K562 (cell line): ENCODE results near the gene DCAF11. TPM values are rescaled to one million over a fixed set of nuclear protein-coding genes. Genes with fewer than 3 reads are reported as not detected.

Source experiments
- ATAC-seq: fragments of 200-7000 bp; cut with Tn5 transposase; 3 replicates; pipeline ENCODE4 v1.9.1; 2020; ENCODE audit warnings: moderate library complexity
- BruUV-seq: library from RNA; stranded (reverse); fragments of 400-500 nt; replicated peaks from 2 replicates; lab custom pipeline; 2021; lab: Mats Ljungman, UMichigan
- CTCF ChIA-PET: fragments of 300-600 bp; formaldehyde crosslinking; extraction: SDS; loops from one replicate; lab custom pipeline; 2021; ENCODE audit warnings: low intra/inter-chr PET ratio; lab: Yijun Ruan, JAX
- POLR2A ChIA-PET: fragments of 300-600, 350-650 bp; sonication (Branson Sonifier 250); formaldehyde crosslinking; extraction: SDS; loops from one replicate; lab custom pipeline; 2021; ENCODE audit warnings: antibody characterized with exemption, inconsistent platforms; lab: Yijun Ruan, JAX
- DNase-seq, 4 experiments: peaks; one replicate each; pipeline versions ENCODE4 v3.0.0 to v3.0.0-alpha.2; 2011 to 2018; ENCODE audit warnings: low spot score in 3 of 4, mixed read lengths in 3 of 4; ENCODE audit errors: extremely low read depth in 1 of 4
- FAIRE-seq: peaks from 2 replicates; lab custom pipeline; 2011; peaks lifted over from hg19 to GRCh38; lab: Jason Lieb, UNC
- H2AFZ ChIP-seq: 2 replicates; pipeline ENCODE4 v1.6.0; 2011; ENCODE audit warnings: low read depth, low read length, control low read depth, inconsistent platforms
- H3K27ac ChIP-seq: fragments of 200-600 bp; 3 replicates; pipeline ENCODE4 v1.8.0; 2011; ENCODE audit warnings: low read depth, mild to moderate bottlenecking, control low read depth, inconsistent platforms, low read length, moderate library complexity, mixed read lengths; ENCODE audit errors: extremely low read depth
- H3K27me3 ChIP-seq, 2 experiments: fragments of 300-600 bp in 1 of 2; 2 replicates in 1 of 2; 3 replicates in 1 of 2; pipeline versions ENCODE4 v1.6.0 to v1.8.0; 2011; ENCODE audit warnings: inconsistent platforms in 2 of 2, low read length in 2 of 2, mild to moderate bottlenecking in 1 of 2, mixed read lengths in 1 of 2, moderate library complexity in 1 of 2; ENCODE audit not compliant: control insufficient read depth in 2 of 2, insufficient read depth in 2 of 2
- H3K36me3 ChIP-seq: fragments of 300-600 bp; 3 replicates; pipeline ENCODE4 v1.8.0; 2011; ENCODE audit warnings: mild to moderate bottlenecking, low read length, inconsistent platforms; ENCODE audit not compliant: control insufficient read depth, insufficient read depth
- H3K4me1 ChIP-seq, 2 experiments: fragments of 200-600 bp in 1 of 2; replicated peaks in 1 of 2; 2 replicates in 1 of 2; 3 replicates in 1 of 2; pipeline versions ENCODE4 v1.5.1 to v1.8.0; 2011; ENCODE audit warnings: inconsistent platforms in 2 of 2, low read length in 2 of 2, mild to moderate bottlenecking in 1 of 2, mixed read lengths in 1 of 2, moderate library complexity in 1 of 2; ENCODE audit not compliant: control insufficient read depth in 2 of 2, insufficient read depth in 2 of 2
- H3K4me2 ChIP-seq: 2 replicates; pipeline ENCODE4 v1.6.1; 2011; ENCODE audit warnings: low read length, control low read depth, inconsistent platforms, mixed read lengths; ENCODE audit not compliant: insufficient read depth
- H3K4me3 ChIP-seq: fragments of 200-600 bp; sonication (generic), shearing (Covaris generic); 2 replicates; pipeline ENCODE4 v1.5.1; 2016; ENCODE audit warnings: control low read depth, inconsistent platforms
- H3K79me2 ChIP-seq: fragments of 200-600 bp; 3 replicates; pipeline ENCODE4 v1.8.0; 2011; ENCODE audit warnings: low read length, inconsistent platforms; ENCODE audit not compliant: control insufficient read depth, insufficient read depth
- H3K9ac ChIP-seq, 2 experiments: 2 replicates each; pipeline versions ENCODE4 v1.6.0 to v1.6.1; 2011; ENCODE audit warnings: low read depth in 2 of 2, low read length in 2 of 2, control low read depth in 1 of 2, inconsistent platforms in 1 of 2, mild to moderate bottlenecking in 1 of 2, mixed read lengths in 1 of 2; ENCODE audit not compliant: insufficient read depth in 1 of 2
- H3K9me1 ChIP-seq: one replicate; pipeline ENCODE4 v1.6.0; 2011; ENCODE audit warnings: inconsistent platforms, mild to moderate bottlenecking, low read length, moderate library complexity; ENCODE audit not compliant: control insufficient read depth, insufficient read depth
- H3K9me3 ChIP-seq: replicated peaks from 2 replicates; pipeline ENCODE4 v1.5.1; 2011; ENCODE audit warnings: low read depth, low read length, inconsistent platforms; ENCODE audit not compliant: control insufficient read depth, insufficient read depth
- H4K20me1 ChIP-seq: replicated peaks from 2 replicates; pipeline ENCODE4 v1.6.1; 2011; ENCODE audit warnings: low read length, inconsistent platforms, mixed read lengths; ENCODE audit not compliant: control insufficient read depth, insufficient read depth
- HMGN3 ChIP-seq: IDR thresholded peaks from 2 replicates; pipeline ENCODE4 v1.6.1; 2011; ENCODE audit warnings: borderline replicate concordance, low read depth, mild to moderate bottlenecking, mixed read lengths, low read length; ENCODE audit not compliant: insufficient read length; ENCODE audit errors: extremely low read depth
- NCOA4 ChIP-seq: fragments of 450-650 bp; IDR thresholded peaks from 2 replicates; pipeline ENCODE4 v1.6.1; 2018; ENCODE audit warnings: mild to moderate bottlenecking; ENCODE audit not compliant: partially characterized antibody
- WGBS: fragments of 100-300 bp; shearing (Covaris generic); methylation state at CpG from one replicate; pipeline ENCODE4 v1.1.6; 2016; ENCODE audit warnings: low coverage, mixed read lengths; ENCODE audit not compliant: insufficient coverage; ENCODE audit errors: missing lambda C conversion rate; 5-methylcytosine and 5-hydroxymethylcytosine counted together
- in situ Hi-C: fragments of 300-500 bp; cut with MboI; formaldehyde crosslinking; loops from 4 replicates; pipeline ENCODE4 v1.15.0; 2018; ENCODE audit warnings: inconsistent platforms, mixed read lengths
- intact Hi-C: fragments of 100-400 bp; cut with micrococcal nuclease; formaldehyde crosslinking; loops from 2 replicates; pipeline ENCODE4 v1.14.2; 2022
- polyA plus RNA-seq, 8 experiments: library from polyadenylated mRNA; depleted of rRNA in 4 of 8; stranded (reverse) in 5 of 8; unstranded in 3 of 8; fragments of >200 nt; fragmentation: Nextera tagmentation in 2 of 8; fragmentation: Illumina TruSeq in 1 of 8; extraction: Ambion mirVana in 2 of 8; extraction: Trizol in 1 of 8; gene quantifications; 2 replicates each; pipeline versions ENCODE4 v1.2.1 to v1.2.3, GENCODE V29; 2011 to 2014; ENCODE audit warnings: inconsistent platforms in 1 of 8, missing spikeins in 1 of 8
- total RNA-seq, 7 experiments: library from RNA; depleted of rRNA in 6 of 7; stranded (reverse); fragments of >200 nt in 6 of 7; fragmentation: Illumina TruSeq in 2 of 7; extraction: Trizol in 2 of 7; gene quantifications; 2 replicates each; pipeline versions ENCODE4 v1.2.1 to v1.2.3, GENCODE V29; 2011 to 2021; ENCODE audit warnings: low replicate concordance in 1 of 7
- TF ChIP-seq, protein P1 (sequence below): IDR thresholded peaks from 2 replicates; pipeline ENCODE4 v1.6.1; 2011; ENCODE audit warnings: borderline replicate concordance, low read depth, mild to moderate bottlenecking, moderate library complexity, low read length; ENCODE audit not compliant: insufficient read depth, poor library complexity, severe bottlenecking

DCAF11 gene
- total and polyA plus RNA-seq, 9 of the 15 experiments (the other 6 are each of a cell fraction or from before 2014, with no cell fraction given): 8.5 to 46.2 (median 36.4) TPM

DNA sequence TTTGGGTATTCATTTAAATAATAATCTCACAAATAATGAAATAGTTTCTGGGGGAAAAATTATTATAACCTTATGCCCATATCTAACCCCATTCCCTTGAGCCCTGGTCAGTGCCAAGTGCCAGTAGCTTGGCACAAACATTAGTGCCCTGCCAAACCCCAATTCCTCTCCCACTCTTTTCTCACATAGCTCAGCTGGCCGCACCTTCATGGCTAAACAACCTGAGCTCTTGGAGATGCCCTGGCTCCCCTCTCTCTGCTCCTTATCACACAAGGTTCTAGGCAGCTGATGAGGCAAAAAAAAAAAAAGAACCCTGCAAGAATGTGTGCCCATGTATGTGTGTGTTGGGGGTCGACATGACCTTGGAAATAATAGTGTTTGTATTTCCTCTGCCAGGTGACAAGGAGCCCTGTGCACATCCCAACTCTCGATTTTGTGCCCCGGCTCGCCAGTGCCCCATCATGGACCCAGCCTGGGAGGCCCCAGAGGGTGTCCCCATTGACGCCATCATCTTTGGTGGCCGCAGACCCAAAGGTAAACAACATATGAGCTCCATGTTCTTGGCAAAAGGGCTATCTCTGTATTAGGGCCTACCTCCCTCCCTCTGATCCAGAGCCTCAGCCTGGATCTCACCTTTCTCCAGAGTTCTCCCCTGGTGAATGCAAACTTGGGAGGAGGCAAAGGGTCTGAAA is 12.1 kb upstream of the DCAF11 start:
- Histone ChIP-seq H4K20me1 (no peaks in the 10 kb centered on the region), H3K79me2 (no peaks in the 10 kb centered on the region), H3K9ac (no peak overlapping the region), H3K4me3 (no peak overlapping the region), H3K4me2 (no peak overlapping the region), H3K27me3 (no peaks in the 10 kb centered on the region), H3K4me1 (no peaks in the 10 kb centered on the region; a peak in 1 of 5 replicates), H3K9me3 (no peaks in the 10 kb centered on the region; the same call in 1 of the 2 replicates), H3K36me3 (peaks cover 52% of the 10 kb centered on the region; the same call in 2 of the 3 replicates), H2AFZ (no peak overlapping the region)
- CTCF ChIA-PET: no interaction called here
- FAIRE-seq (no peak), ATAC-seq (no peak), DNase-seq (no peak)
- 90% methylated on average over 6 of the region's 7 CpGs for WGBS
- intact Hi-C loops (no loop called here), in situ Hi-C loops (no loop called here)
- TF ChIP-seq, protein P1, sequence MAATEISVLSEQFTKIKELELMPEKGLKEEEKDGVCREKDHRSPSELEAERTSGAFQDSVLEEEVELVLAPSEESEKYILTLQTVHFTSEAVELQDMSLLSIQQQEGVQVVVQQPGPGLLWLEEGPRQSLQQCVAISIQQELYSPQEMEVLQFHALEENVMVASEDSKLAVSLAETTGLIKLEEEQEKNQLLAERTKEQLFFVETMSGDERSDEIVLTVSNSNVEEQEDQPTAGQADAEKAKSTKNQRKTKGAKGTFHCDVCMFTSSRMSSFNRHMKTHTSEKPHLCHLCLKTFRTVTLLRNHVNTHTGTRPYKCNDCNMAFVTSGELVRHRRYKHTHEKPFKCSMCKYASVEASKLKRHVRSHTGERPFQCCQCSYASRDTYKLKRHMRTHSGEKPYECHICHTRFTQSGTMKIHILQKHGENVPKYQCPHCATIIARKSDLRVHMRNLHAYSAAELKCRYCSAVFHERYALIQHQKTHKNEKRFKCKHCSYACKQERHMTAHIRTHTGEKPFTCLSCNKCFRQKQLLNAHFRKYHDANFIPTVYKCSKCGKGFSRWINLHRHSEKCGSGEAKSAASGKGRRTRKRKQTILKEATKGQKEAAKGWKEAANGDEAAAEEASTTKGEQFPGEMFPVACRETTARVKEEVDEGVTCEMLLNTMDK: no peak
- TF ChIP-seq NCOA4 (no peak), HMGN3 (no peak)
- TF ChIP-seq, all 486 proteins: peak for 0
- POLR2A ChIA-PET: interaction anchor here (0.8 to 2.4 kb wide), 3 partner anchors 8 to 213 kb away, joined by 3 to 13 read pairs (median 13); partner anchors contain the start of genes DCAF11, NRL and PCK2
- no peak overlapping the region for H3K27ac ChIP-seq
- no peaks in the 10 kb centered on the region for H3K9me1 ChIP-seq
- no TSS peak for BruUV-seq
